NCI-H2081 (cell line): ENCODE data around the gene PKIB.

Source experiments
- DNase-seq, 2 experiments: peaks; one replicate each; lab custom pipeline; 2025; lab: John Stamatoyannopoulos, UW

Gene PKIB

GRCh38 chr6:122710908-122711635, 100.9 kb downstream of the PKIB start:
- DNase-seq: no peak

GRCh38 chr6:122712093-122712447, 101.9 kb downstream of the PKIB start:
- DNase-seq: no peak

GRCh38 chr6:122712448-122713137, 102.4 kb downstream of the PKIB start:
- DNase-seq: no peak

GRCh38 chr6:122713138-122713537, 102.9 kb downstream of the PKIB start:
- DNase-seq: peak; percentile 26 to 61

- DNase-seq: no peak
Observed at GRCh38 chr6:122714059-122714458, 103.9 kb downstream of the PKIB start.

- no peak for DNase-seq
Observed at GRCh38 chr6:122715725-122716124, 105.5 kb downstream of the PKIB start.

GRCh38 chr6:122717350-122717749, 107.1 kb downstream of the PKIB start:
- peak; percentile 68 to 86 for DNase-seq

GRCh38 chr6:122718616-122719015, 108.4 kb downstream of the PKIB start:
- DNase-seq: peak in 1 of 2 experiments; percentile 18

- peak in 1 of 2 experiments; percentile 81 for DNase-seq
Observed at GRCh38 chr6:122719176-122719575, 109.0 kb downstream of the PKIB start.

- DNase-seq: no peak
Observed at GRCh38 chr6:122722746-122723145, 112.5 kb downstream of the PKIB start.

GRCh38 chr6:122726649-122727048, 116.4 kb downstream of the PKIB start:
- peak; percentile 29 to 38 for DNase-seq

- no peak for DNase-seq
Observed at GRCh38 chr6:122727244-122727643, 117.0 kb downstream of the PKIB start.

- no peak for DNase-seq
Observed at GRCh38 chr6:122730334-122730733, 120.1 kb downstream of the PKIB start.

GRCh38 chr6:122730775-122731386, 120.7 kb downstream of the PKIB start:
- peak in 1 of 2 experiments; percentile 45 for DNase-seq

GRCh38 chr6:122733259-122733658, 123.1 kb downstream of the PKIB start:
- no peak for DNase-seq

GRCh38 chr6:122734529-122735395, 124.6 kb downstream of the PKIB start:
- no peak for DNase-seq

- DNase-seq: peak in 1 of 2 experiments; percentile 54
Observed at GRCh38 chr6:122735582-122735981, 125.4 kb downstream of the PKIB start.

GRCh38 chr6:122736163-122736562, 126.0 kb downstream of the PKIB start:
- peak; percentile 10 to 45 for DNase-seq

GRCh38 chr6:122736616-122737015, 126.4 kb downstream of the PKIB start:
- DNase-seq: no peak

GRCh38 chr6:122740091-122740490, 129.9 kb downstream of the PKIB start:
- no peak for DNase-seq

- DNase-seq: no peak
Observed at GRCh38 chr6:122740936-122741335, 130.7 kb downstream of the PKIB start.

- DNase-seq: peak in 1 of 2 experiments; percentile 13
Observed at GRCh38 chr6:122744247-122744646, 134.0 kb downstream of the PKIB start.
